ENCODE measurements around the gene TSGA10.
"Not testable (repeated sequence)": the region's sequence is repeated elsewhere in the genome, so short reads cannot be mapped to it uniquely, and the experiment has no call there.

TSGA10 gene

DNA sequence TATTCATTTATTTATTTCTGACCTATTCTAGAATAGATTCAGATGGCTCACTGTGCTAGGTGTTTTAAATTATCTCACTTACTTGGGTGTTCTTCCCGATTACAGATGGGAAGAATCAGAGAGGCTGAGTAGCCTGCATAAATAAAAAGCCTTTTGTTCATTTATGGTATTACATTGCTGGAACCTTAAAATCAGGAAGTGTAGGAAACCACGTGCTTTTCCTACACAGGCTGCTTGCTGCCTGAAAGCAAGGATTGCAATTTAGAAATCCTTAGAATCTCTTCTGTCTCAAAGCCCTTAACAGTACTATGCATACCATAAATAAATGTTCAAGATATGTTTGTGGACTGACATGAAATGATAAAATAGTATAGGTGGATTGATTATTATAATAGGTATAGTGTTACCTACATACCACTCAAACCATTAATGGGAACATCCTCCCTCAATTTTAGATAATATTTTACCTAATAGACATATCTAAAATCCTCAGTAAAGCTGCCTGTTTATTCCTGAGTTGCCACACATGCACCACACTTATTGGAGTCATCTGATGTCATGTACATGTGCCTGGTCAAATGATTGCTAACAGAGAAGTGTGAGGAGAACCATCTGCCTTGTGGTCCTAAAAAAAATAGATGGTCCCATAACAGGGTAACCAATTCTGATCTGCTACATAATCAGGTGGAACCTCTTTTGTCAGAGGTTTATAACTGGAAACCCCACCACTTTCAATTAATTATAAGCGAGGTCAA is 86.7 kb downstream of the TSGA10 start:
- DNase-seq = no peak

- DNase-seq = no peak
These were observed 88.4 kb downstream of the TSGA10 start for GRCh38 chr2:99066075-99066958.

DNA sequence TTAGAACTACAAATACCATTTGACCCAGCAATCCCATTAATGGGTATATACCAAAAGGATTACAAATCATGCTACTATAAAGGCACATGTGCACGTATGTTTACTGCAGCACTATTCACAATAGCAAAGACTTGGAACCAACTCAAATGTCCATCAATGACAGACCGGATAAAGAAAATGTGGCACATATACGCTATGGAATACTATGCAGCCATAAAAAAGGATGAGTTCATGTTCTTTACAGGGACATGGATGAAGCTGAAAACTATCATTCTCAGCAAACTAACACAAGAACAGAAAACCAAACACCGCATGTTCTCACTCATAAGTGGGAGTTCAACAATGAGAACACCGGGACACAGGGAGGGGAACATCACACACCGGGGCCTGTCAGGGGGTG is 105.6 kb downstream of the TSGA10 start:
- DNase-seq = not testable (repeated sequence)

DNA sequence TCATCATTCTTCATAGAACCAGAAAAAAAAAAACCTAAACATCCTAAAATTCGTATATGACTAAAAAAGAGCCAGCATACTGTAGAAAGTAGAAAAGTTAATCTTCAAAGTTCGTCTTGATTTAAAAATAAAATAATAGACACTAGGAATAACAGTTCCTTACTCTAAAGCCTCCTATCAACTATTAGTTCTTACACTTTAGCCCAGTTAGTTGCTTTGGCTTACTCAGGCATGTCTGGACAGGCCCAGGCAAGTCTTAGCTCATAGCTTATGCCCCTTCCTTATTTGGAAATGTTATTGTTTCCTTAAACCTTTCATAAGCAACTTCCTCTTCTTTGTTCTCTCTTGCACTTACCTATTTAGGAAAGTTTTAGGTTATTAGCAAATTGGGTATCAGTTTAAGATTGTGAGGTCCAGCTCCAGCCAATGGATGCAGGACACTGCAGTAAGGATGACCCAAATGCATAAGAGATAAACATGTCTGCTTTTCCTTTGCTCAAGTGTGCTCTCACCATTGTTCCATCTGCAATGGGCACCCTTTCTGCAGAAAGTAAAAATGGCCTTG is 113.9 kb downstream of the TSGA10 start:
- not testable (repeated sequence) for DNase-seq

GRCh38 chr2:99035920-99036319 is 118.8 kb downstream of the TSGA10 start:
- DNase-seq = no peak

GRCh38 chr2:99032786-99033185 is 122.0 kb downstream of the TSGA10 start:
- no peak for DNase-seq

- no peak for DNase-seq
These were observed 122.7 kb downstream of the TSGA10 start for GRCh38 chr2:99032001-99032400.

GRCh38 chr2:99031481-99031880 is 123.3 kb downstream of the TSGA10 start:
- no peak for DNase-seq

DNA sequence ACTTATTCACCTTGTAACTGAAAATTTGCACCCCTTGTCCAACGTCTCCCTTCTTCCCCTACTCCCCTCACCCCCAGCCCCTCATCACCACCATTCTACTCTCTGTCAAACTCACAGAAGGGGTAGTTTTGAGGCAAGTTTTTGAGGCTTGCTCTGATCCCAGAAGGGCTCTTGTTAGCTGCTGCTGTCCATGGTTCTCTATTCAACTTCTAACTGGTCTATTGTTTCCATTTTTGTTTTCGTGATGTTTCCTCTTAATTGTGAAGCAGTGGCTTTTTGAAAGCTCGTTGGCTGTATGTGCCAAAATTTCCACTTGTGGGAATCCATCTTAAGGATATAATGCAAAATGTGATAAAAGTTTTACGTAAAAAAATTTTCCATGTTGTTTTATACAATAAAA is 126.2 kb downstream of the TSGA10 start:
- no peak for DNase-seq

GRCh38 chr2:99027856-99028255 is 126.9 kb downstream of the TSGA10 start:
- no peak for DNase-seq

- DNase-seq = no peak
These were observed 154.0 kb downstream of the TSGA10 start for GRCh38 chr2:99000708-99001107.

DNA sequence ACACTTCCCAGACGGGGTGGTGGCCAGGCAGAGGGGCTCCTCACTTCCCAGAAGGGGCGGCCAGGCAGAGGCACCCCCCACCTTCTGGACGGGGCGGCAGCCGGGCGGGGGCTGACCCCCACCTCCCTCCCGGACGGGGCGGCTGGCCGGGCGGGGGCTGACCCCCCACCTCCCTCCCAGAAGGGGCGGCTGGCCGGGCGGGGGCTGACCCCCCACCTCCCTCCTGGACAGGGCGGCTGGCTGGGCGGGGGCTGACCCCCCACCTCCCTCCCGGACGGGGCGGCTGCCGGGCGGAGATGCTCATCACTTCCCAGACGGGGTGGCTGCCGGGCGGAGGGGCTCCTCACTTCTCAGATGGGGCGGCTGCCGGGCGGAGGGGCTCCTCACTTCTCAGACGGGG is 166.0 kb downstream of the TSGA10 start:
- not testable (repeated sequence) for DNase-seq

- no peak for DNase-seq
These were observed 168.7 kb downstream of the TSGA10 start for GRCh38 chr2:98985905-98986666.

DNA sequence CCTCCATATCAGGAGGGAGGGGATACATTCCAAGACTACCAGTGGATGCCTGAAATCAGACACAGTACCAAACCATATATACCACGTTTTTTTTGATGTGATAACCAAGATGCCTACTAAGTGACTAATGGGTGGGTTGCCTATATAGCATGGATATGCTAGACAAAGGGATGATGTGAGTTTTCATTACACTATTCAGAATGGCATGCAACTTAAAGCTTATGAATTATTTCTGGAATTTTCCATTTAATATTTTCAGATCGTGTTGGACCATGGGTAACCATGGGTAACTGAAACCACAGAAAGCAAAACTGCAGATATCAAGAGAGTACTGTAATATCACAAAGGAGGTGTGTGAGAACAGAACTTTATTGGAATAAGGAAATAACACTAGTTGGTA is 179.1 kb downstream of the TSGA10 start:
- no peak for DNase-seq

GRCh38 chr2:98972582-98973167 is 182.1 kb downstream of the TSGA10 start:
- DNase-seq = no peak

DNA sequence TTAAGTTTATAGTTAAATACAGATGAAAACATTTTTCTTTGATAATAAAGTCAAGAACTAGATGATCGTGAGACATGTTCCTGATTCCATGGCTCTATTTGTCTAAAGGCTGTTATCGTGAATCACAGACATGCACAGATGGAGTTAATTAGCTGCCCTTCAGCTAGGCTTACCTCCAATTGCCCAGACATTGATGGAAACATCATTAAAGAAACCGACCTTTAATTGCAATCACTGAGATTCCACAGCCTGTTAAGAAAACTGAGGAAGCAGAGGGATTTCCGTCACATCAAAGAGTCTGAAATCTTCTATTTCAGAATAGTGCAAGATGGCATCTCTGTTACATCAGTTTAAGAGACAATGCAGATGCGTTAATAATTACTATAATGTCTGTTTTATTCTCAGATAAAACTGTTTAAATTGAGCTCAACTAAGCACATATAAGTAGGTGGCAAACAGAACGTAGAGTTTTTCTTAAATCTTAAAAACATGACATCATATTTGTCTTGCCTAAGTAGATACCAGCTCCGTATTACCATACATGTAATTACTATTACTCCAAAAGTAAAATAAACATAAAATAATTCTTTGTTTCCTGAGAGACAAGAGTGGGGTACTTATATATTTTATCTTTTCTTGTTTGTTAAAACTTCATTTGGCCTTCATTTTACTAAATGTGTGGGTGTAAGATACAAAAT is 194.8 kb downstream of the TSGA10 start:
- DNase-seq = no peak

GRCh38 chr2:98952966-98953365 is 201.8 kb downstream of the TSGA10 start:
- no peak for DNase-seq

- DNase-seq = no peak
These were observed 205.6 kb downstream of the TSGA10 start for GRCh38 chr2:98948956-98949739.

- DNase-seq = no peak
These were observed 207.2 kb downstream of the TSGA10 start for GRCh38 chr2:98947554-98947953.
